ENCODE data around the gene CLDN1. TPM values are rescaled to one million over a fixed set of nuclear protein-coding genes. Genes with fewer than 3 reads are reported as not detected.

CLDN1 gene, protein sequence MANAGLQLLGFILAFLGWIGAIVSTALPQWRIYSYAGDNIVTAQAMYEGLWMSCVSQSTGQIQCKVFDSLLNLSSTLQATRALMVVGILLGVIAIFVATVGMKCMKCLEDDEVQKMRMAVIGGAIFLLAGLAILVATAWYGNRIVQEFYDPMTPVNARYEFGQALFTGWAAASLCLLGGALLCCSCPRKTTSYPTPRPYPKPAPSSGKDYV
- 2.0 and 2.2 TPM in 2 replicates for total RNA-seq (2014; rRNA removed; shearing (Covaris generic))

DNA sequence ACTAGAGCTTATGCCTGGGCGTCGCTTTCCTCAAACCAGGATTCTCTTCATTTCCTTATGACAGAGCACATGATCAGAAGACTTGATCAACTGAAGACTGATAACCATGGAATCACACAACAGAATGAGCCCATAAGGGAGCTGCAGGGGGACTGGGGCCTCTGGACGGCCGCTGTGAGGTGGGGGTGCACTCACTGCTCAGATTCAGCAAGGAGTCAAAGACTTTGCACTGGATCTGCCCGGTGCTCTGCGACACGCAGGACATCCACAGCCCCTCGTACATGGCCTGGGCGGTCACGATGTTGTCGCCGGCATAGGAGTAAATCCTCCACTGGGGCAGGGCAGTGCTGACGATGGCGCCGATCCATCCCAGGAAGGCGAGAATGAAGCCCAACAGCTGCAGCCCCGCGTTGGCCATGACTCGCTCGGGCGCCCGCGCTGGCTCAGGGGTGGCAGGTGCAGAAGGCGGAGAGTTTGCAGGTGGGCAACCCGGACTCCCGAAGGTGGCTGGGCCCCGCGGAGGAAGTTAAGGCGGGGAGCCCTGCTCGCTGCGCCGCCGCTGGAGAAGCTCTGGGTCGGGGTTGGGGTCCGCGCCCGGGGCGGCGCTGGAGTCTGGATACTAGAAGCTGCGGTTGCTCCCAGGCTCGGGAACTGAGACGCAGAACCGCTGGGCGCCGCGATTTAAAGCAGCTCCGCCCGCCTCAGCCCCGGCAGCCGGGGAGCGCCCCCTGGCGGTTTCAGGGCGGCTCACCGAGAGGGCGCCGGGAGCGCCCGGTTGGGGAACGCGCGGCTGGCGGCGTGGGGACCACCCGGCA, at the start of gene CLDN1:
CLDN1 (minus strand) TSS at position 658 of the 815 bp plus-strand sequence; CDS start at position 418, 240 bp downstream.

Other genes with a start within 250 kb of the CLDN1 start
- gene P3H2, start 201.5 kb downstream of the CLDN1 start, total RNA-seq (2014; rRNA removed; shearing (Covaris generic)): 4.3 and 10.6 TPM in 2 replicates
- not detected in 2 replicates for gene CLDN16, start 65.7 kb upstream of the CLDN1 start, total RNA-seq (2014; rRNA removed; shearing (Covaris generic))
- gene TMEM207, start 127.5 kb upstream of the CLDN1 start, total RNA-seq (2014; rRNA removed; shearing (Covaris generic)): not detected in 2 replicates
- gene IL1RAP, start 191.6 kb upstream of the CLDN1 start, total RNA-seq (2014; rRNA removed; shearing (Covaris generic)): 21.1 and 21.8 TPM in 2 replicates